ENCODE measurements around the gene ENHO.

ENHO gene

DNA sequence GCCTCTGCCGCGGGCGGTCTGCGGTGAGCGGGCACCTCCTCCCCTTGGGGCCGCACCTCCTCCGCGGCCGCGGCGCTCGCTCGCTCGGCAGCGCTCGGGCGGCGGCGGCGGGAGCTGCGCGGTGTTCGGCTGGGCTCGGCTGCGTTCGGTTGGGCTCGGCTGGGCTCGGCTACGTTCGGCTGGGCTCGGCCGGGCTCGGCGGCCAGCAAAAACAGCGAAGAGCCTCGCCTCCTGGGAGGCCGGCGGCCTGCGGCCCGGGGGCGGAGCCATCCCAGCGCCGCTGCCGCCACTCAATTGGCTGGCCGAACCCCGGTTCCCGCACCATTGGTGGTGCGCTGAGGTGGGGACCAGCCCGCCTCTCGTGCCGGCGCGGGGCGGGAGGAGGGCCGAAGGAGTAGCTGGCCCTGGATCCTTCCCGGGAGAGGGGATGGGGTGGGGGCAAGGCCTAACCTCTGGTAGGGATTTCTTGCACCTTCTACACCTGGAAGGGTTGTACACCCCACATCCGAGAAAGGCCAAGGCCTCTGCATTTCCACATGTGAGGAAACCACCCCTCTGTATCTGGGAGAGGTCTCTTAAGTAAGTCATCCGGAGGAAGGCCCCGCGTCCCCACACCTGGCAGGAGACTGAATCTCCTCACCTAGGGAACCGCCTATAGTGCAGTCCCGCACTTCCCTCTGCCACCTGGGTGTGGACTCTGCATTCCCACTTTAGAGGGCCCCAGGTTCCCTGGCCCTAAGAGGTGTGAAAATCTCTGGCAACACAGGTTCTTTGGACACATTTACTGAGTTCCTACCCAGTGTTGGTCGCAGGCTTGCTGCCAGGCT, at the start of gene ENHO:
Gene ENHO, minus strand, starts transcription at position 20 of the 827 bp plus-strand sequence. CDS start 1,295 bp downstream, outside the sequence.
- peak; percentile 76 to 84 for DNase-seq (ENCODE audit: low read depth in 2 of 2)

DNA sequence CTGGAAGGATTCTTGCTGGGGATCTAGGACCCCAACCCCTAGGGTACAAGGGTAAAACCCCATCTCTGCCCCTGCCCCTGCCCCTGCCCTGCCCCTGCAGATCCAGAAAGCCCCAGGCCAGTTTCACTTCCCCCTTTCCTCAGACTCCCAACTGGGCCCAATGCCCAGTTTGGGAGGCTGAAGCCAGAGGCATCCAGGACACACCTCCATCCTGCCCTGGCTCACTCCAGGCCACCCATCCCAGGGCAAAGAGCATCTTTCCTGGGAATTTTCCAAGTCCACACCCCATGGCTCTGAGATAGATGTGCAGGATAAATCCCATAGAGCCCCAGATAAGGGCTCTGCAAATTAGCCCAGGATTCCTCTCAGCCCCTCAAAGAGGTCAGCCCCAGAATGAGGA, 49.3 kb upstream of the ENHO start:
- DNase-seq (ENCODE audit: low read depth in 2 of 2) = no peak

DNA sequence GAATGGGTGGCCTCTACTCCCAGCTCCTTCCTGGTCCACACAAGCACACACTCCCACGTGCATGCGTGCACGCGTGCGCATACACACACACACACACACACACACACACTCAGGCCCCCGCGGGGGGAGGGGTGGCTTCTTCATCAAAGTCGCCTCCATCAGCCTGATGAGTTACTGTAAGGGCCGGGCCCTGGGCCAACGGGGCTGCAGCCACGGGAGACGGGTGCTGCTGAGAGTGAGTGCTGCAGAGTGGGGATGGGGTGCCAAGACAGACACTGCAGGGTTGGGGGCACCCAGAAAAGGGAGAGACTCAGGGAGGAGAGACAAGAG, 48.7 kb upstream of the ENHO start:
- no peak for DNase-seq (ENCODE audit: low read depth in 2 of 2)

DNA sequence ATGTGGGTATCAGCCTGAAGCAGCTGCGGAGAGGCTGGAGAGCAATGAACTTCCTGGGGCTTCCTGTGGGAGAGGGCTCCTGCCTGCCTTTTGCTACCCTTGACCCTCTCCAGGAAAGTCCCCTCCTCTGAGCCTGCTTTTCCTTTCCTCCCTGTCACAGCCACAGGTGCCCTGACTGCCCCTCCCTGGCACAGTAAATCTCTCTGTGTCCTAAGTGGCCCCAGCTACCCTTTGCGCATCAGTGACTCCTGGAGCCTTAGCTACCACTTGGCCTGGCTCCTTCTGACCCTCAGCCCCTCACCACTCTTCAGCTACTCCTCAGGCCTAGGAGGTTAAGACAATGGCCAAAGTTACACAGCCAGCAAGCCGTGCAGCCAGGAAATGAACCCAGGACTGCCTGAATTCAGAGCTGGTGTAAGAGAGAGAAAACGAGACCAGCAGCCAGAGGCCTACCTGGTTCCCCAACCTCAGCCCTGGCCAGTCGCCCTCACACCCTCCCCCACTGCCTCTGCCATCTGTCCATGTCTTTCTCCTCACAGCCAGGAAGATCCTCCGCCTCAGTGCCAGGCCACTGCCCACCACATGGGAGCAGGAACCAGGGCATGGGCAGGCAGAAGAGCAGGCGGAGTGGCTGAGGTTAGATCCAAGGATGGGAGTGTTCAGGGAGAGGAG, 48.2 kb upstream of the ENHO start:
- DNase-seq (ENCODE audit: low read depth in 2 of 2) = no peak

DNA sequence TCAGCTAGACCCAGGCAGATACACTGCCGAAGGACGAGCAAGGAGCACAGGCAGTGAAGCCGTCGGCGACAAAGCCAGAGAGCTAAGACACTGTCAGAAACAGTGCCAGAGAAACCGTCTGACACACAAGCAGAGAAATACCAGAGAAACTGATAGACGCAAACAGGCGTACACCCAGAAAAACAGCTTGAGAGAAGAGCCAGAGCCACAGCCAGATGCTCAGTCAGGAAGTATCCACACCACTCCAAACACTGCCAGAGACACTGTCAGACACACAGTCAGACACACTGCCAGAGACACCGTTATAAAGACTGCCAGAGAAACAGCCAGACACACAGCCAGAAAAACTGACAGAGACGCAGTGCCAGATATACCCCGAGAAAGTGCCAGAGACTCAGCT, 47.6 kb upstream of the ENHO start:
- DNase-seq (ENCODE audit: low read depth in 2 of 2) = no peak

DNA sequence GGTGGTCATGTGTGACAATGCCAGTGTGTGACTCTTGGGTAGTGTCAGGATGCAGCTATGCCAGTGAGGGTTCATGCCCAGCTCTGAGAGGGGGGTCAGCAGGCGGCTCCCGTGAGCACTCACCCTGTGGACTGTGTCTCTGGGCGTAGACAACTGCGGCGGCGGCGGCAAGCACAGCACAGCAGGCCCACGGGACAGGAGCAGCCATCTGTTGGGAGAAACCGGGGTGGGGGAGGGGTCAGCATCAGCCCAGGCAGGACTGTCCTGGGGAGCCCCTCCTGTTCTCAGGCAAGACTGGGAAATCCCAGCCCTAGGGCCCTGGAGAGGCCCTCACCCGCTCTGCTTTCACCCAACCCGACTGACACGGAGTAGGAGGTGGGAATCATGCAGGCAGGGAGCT, 46.0 kb upstream of the ENHO start:
- DNase-seq (ENCODE audit: low read depth in 2 of 2) = no peak

DNA sequence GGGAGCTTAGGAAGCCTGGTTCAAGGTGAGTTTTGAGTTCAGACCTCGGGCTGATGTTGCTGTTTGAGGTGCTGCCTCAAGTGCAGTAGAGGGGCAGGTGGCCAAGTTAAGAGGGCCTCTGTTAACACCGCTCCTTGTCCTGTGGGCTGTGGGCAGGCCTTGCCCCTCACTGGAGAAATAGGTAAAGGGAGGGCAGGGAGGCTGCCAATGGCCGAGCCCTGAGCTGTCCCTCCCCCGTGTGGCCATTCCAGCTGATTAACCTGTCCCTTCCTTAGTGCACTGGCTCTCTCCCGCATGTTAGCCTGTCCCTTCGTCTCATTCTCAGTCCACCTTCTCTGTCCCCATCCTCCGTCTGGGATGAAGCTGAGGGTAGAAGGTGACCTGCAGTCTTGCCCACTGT, 45.3 kb upstream of the ENHO start:
- no peak for DNase-seq (ENCODE audit: low read depth in 2 of 2)

DNA sequence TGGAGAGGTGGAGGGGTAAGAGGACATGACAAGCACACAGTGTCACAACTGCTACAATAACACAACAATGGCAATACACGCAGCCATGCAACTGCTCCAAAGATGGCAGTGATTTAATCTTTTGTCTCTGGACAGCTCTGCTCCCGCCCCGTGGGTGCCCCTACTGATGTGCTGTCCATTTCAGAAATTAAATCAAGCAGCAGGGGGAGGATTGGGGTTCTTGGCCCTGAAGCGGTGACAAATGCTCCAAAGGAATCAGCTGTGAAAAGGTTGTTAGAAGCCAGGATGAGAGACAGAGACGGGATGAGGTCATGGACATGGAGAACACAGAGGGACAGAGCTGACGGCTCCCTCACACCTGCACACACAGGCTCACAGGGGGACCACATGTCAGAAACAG, 44.2 kb upstream of the ENHO start:
- DNase-seq (ENCODE audit: low read depth in 2 of 2) = no peak

DNA sequence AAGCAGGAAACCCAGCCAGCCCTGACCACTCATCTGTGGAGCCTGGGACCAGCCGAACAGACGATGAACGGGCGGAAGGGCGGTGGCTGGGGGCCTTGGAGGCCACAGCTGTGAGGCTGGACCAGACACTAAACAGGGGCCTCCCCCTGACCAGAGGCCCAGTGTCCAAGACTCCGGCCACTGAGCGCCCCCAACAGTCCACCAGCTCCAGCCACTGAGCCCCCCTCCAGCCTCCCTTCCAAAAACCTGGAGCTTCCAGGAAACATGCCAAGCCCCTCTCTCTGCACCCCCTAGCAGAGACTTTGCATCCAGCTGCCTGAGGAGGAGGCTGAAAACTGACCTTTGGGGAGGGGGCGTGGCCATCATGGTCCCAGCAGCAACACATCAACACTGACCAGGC, 43.5 kb upstream of the ENHO start:
- DNase-seq (ENCODE audit: low read depth in 2 of 2) = no peak

DNA sequence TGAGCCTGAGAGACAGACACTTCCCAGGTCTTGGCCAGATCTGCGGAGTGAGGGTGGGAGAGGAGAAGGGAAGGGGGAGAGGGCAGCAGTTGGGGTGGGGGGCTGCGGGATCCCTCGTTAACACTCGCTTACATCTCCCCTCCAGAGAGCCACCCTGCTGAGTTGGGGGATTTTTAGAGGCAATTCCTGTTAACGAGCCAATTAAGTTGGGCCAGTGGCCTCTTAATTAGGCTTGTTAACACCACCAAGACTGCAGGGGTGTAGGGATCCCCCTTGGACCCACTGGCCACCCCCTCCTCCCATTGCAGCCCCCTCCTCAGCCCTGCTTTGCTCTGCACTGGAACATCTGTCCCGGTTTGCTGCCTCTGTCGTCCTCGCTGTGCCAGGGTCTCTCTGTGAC, 43.1 kb upstream of the ENHO start:
- DNase-seq (ENCODE audit: low read depth in 2 of 2) = no peak

DNA sequence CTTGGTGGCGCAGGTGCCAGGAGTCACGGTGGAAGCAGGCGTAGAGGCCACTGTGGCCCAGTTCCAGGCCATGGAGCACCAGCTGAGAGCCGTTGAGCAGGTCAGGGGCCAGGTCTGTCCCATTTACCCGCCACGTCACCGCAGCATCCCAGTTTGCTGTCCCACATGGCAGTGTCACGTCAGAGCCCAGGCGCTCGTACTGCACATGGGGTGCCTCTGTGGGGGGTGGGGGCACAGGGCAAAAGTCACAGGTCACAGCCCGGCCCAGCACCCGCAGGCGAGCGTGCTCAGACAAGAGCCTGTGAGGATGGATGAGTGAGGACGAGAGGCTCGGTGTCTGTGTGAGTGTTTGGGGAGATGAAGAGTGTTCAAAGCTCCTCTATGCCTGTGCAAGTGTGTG, 41.8 kb upstream of the ENHO start:
- DNase-seq (ENCODE audit: low read depth in 2 of 2) = no peak

DNA sequence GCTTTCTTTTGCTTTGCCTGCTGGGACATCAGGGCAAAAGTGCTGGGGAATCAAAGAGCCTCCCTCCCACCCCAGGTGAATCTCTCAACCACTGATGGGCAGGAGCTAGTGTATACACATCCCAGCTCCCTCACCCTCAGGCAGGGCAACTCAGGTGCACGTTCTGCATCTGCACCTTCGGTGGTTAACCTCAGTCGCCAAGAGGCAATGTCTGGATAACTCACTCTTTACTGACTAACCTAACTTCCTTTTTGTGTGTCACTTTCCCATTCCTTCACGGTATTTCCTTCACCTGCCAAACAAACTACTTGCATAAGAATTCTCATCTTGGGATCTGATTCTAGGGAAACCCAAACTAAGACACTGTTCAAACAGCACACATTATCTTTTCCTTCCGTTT, 40.5 kb upstream of the ENHO start:
- DNase-seq (ENCODE audit: low read depth in 2 of 2) = no peak

DNA sequence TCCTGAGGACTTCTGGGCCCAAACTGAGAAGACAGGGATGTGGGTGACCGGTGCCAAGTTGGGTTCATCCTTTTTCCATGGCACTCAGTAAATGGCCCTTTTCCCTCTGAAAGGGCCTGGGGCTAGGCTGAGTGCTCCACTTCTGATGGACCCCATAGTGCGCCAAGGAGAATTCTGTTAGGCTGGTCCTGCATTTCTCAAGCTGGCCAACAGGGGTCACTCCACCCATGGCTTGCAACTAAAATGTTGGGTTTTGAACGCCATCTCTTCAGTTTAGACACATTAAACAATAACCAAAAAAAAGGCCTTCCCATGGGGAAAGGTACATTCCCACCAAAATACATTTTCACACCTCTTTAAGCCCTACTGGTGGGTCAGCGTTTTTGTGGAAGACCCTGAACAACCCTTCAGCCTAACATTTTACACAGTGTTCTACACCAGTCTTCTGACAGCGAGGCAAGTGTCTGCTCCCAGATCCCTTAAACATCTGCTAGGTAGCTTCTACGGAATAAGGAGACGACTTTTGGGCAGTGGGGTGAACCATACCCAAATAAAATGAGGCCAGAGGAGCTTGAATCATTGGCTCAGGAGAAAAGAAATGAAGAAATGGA, 39.5 kb upstream of the ENHO start:
- DNase-seq (ENCODE audit: low read depth in 2 of 2) = peak in 1 of 2 donors; percentile 31

DNA sequence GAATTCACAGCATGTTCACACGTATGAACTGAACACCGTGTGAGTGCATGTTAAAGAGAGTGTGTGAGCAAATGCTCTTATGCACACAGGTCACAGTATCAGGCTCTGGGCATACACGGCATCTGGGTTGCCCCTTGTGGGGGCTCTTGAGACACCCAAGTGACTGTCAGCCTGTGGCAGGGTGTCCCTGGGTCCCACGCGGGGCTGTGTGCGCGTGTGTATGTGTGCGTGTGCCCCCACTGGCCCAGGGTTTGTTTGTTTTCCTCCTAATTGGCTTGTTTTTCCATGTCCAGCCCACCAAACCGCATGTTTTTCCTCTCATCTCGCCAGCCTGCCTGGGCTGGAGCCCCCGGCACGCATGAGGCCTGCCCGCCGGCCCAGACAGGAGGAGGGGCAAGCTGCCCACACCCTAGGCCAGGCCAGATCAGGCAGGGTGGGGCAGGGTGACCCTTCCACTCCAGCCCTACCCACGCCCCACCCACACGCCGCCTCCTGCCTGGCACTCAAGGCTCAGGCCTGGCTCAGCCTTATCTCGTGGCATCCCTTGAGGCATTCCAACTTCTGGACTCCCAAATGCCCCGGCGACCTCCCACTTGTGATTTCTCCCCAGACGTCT, 37.9 kb upstream of the ENHO start:
- DNase-seq (ENCODE audit: low read depth in 2 of 2) = no peak

DNA sequence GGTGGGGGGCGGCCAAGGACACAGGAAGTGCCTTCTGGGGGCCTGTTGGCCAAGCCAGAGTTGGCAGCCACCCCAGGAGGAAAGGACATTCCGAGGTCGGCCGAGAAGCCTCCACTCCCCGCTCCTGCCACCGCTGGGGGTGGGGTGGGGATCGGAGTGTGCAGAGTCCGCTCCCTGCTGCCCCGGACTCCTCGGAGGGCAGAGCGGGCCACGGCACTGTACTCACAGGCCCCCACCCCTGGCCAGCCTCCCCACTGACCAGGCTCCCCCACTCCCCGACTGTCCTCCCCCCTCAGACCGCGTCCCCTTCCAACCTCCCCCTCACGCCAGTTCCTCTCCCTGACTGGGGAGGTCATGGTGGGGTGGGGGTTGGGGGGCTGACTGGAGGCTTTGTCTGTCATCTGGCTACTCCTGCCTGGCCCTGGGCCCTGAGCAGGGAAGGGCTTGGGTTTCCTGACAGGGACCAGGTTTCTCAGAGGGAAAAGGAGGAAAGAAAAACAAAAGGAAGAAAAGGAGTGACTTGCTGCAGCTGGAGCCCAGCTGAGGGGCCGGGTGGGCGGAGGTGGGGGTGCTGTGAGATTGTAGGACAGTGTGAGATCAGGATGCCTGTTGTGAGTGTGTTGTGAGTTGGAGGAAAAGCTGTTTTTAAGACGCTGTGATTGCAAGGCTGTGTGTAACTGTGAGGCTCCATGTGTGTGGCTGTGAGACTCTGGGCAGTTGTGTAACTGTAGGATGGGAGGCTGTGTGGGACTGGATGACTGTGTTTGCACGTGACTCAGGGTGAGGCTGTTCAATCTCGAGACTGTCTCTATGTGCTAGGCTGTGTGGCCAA, 37.0 kb upstream of the ENHO start:
- DNase-seq (ENCODE audit: low read depth in 2 of 2) = no peak

DNA sequence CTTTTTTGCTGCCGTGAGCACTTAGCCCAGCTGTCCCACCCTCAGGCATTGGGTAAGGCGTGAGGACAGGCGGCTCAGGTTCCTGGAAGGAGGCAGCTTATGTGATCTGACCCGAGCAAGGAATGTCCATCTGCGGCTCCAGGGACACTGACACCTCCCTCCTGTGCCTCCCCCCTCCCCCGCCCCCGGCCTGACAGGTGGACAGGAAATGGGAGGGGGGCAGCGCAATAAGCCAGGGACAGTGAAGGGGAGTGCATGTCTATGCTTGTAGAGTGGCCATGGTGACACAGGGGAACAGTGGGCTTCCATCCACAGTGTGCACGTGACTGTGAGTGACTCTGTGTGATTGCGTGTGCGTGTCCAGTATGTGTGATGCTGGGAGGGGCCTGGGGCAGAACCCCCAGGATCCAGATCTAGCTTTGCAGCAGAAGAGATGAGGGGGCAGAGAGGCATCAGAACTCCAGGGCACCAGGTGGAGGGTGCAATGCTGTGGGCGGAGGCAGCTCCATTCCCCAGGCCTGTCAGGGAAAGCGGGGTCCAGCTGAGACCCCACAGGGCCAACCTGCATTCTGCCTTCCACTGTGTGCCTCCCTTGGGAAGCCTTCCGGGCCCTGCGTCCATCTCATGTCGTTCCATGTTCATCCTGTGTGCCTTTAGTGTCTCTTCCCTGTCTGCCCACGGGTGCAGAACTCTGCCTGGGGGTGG, 36.3 kb upstream of the ENHO start:
- DNase-seq (ENCODE audit: low read depth in 2 of 2) = no peak

DNA sequence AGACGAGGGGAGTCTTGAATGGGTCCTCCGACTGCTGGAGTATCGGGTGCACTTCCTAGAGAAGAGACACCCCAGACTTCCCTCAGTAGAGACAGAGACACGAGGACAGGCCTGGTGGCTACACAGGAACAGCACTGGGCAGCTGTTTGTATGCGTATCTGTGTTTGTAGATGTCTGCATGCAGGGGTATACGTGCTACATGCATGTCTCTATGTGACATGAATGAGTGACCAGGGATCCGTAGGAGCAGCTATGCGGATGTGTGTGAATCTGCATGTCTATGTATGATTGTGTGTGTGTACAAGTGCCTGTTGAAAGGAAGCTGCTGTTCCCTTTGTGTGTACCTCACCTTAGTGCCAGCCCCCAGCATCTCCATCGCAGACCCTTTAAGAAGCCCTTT, 35.6 kb upstream of the ENHO start:
- DNase-seq (ENCODE audit: low read depth in 2 of 2) = no peak

DNA sequence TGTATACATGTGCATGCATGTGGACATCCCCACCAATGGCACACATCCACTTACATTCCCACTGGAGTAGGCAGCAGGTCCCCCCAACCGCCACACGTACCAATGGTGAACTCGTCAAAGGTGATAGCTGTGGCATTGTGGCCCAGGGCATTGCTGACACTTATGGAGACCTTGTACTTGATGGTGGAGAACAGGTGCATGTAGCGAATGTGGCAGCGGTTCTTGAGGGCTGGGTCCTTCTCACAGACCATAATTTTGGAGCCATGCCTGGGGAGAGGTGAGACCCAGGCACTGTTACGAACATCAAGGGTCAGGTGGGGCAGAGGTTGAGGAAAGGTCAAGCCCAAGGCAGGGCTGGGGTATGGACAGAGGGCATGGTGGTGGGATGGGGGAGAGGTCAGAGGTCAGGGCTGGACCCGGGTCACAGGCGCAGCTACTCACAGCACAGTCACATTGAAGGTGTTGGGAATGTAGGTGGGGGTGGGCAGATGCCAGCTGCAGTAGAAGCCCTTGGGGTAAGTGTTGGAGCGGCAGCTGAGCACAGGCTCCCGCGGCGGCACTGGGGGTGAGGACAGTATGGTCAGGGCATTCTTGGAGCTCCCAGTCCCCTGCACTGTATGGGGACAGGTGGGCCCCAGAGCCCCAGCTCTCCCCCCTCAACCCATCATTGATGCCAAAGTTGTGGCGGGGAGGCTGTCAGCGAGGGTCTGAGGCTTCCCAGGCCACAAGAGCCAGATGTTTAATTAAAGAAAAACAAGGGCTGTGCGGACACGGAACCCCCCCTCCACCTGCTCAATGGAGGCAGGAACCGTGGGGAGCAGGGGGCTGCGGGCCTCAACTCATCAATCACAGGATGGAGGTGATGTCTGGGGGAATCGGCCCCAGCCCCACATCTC, 34.9 kb upstream of the ENHO start:
- no peak for DNase-seq (ENCODE audit: low read depth in 2 of 2)

DNA sequence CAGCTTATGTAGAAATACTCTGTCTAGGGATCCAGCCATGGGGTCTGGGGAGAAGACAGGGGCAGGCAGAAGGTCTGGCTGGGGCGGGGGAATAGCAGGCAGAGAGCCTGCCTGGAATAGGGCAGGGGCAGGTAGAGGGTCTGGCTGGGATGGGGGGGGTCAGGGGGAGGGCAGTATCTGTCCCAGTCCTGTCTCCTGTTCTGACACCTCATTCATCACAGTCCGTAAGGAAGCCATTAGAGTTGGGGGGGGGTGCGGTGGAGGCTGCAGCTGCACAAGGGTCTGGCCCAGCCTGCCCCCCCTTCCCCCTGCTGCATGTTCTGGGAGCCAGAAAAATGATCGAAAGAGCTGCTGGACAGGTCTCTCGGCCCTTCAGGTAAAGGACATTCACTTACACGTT, 34.2 kb upstream of the ENHO start:
- no peak for DNase-seq (ENCODE audit: low read depth in 2 of 2)

DNA sequence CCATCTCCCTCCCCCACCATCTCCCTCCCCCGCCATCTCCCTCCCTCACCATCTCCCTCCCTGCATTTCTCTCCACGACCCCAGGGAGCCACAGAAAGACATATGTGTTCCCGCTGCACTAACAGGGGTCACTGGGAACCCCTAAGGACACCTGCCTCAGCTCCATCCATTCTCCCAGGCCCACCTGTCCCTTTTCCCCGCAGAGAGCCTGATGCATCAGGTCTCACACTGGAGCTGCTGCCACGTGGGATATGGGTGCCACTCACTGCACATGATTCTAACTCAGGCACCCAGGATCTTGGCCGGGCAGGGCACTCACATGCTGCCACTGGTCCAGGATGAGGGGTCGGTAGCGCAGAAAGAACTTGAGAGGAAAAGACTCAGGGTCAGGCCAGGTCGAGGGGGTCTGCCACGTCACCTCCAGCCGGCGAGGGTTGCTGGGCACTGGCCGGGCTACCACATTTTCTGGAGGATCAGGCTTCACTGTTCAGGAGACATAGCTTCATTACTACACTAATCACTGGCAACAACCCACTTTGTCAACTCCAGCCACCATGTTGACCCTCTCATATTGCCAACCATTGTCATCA, 33.2 kb upstream of the ENHO start:
- no peak for DNase-seq (ENCODE audit: low read depth in 2 of 2)

All from stimulated activated CD4-positive, alpha-beta T cell treated with anti-CD3 and anti-CD28 coated beads, Interleukin-15, amount 100 ng/mL, for 48 hours (primary cell).